HUES6 (cell line): ENCODE results near the gene WDR6.

Experiments
- H3K27ac ChIP-seq: 2 replicates; pipeline ENCODE4 v1.7.0; 2013; ENCODE audit warnings: low read depth, mild to moderate bottlenecking, low read length, inconsistent platforms
- H3K27me3 ChIP-seq: 2 replicates; pipeline ENCODE4 v1.6.1; 2013; ENCODE audit warnings: low read length; ENCODE audit not compliant: control insufficient read depth, insufficient read depth
- H3K36me3 ChIP-seq: 2 replicates; pipeline ENCODE4 v1.6.1; 2013; ENCODE audit warnings: low read length; ENCODE audit not compliant: control insufficient read depth, insufficient read depth
- H3K4me1 ChIP-seq: 2 replicates; pipeline ENCODE4 v1.6.1; 2013; ENCODE audit warnings: low read length; ENCODE audit not compliant: control insufficient read depth, insufficient read depth
- H3K4me3 ChIP-seq: 2 replicates; pipeline ENCODE4 v1.5.1; 2013; ENCODE audit warnings: low read depth, low read length
- H3K9ac ChIP-seq: one replicate; pipeline ENCODE4 v1.6.1; 2013; ENCODE audit warnings: mild to moderate bottlenecking, low read length
- H3K9me3 ChIP-seq: 2 replicates; pipeline ENCODE4 v1.6.1; 2013; ENCODE audit warnings: low read depth, low read length; ENCODE audit not compliant: control insufficient read depth, insufficient read depth

WDR6 gene

GRCh38 chr3:48979451-48979850, 27.7 kb upstream of the WDR6 start:
- H3K27ac ChIP-seq: no peak overlapping the region
- H3K4me1 ChIP-seq: no peaks in the 10 kb centered on the region
- H3K9me3 ChIP-seq: no peaks in the 10 kb centered on the region
- no peak overlapping the region for H3K9ac ChIP-seq
- no peaks in the 10 kb centered on the region for H3K27me3 ChIP-seq
- H3K36me3 ChIP-seq: peaks cover 88% of the 10 kb centered on the region
- H3K4me3 ChIP-seq: no peak overlapping the region

GRCh38 chr3:48980295-48980694, 26.9 kb upstream of the WDR6 start:
- Histone ChIP-seq H3K36me3 (peaks cover 88% of the 10 kb centered on the region), H3K4me1 (no peaks in the 10 kb centered on the region)

GRCh38 chr3:48982016-48982415, 25.2 kb upstream of the WDR6 start:
- Histone ChIP-seq H3K36me3 (peaks cover 78% of the 10 kb centered on the region), H3K4me1 (no peaks in the 10 kb centered on the region), H3K27me3 (no peaks in the 10 kb centered on the region), H3K4me3 (no peak overlapping the region), H3K27ac (no peak overlapping the region), H3K9ac (no peak overlapping the region), H3K9me3 (no peaks in the 10 kb centered on the region)

More at GRCh38 chr3:48980295-48980694, 26.9 kb upstream of the WDR6 start:
- Histone ChIP-seq H3K27me3 (no peaks in the 10 kb centered on the region), H3K27ac (no peak overlapping the region), H3K9ac (no peak overlapping the region), H3K9me3 (no peaks in the 10 kb centered on the region), H3K4me3 (no peak overlapping the region)

DNA sequence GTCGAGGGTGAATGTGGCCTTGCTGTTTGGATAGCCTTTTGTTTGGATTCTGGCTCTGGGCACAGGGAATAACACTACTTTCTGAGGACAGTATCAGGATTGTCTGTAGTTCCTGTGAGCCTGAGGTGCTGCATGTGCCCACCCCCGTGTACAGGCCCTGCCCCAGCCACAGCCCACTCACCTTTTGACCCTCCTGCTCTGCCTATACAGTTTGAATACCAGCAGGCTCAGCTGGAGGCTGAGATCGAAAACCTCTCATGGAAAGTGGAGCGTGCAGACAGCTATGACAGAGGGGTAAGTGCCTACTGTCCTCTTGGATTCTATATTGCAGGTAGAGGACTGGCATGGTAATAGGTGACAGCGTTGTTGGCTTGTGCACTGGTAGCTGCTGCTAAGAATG, 24.5 kb upstream of the WDR6 start:
- Histone ChIP-seq H3K36me3 (peaks cover 71% of the 10 kb centered on the region), H3K9ac (no peak overlapping the region), H3K27me3 (no peaks in the 10 kb centered on the region), H3K4me3 (no peak overlapping the region), H3K27ac (no peak overlapping the region), H3K4me1 (no peaks in the 10 kb centered on the region), H3K9me3 (no peaks in the 10 kb centered on the region)

DNA sequence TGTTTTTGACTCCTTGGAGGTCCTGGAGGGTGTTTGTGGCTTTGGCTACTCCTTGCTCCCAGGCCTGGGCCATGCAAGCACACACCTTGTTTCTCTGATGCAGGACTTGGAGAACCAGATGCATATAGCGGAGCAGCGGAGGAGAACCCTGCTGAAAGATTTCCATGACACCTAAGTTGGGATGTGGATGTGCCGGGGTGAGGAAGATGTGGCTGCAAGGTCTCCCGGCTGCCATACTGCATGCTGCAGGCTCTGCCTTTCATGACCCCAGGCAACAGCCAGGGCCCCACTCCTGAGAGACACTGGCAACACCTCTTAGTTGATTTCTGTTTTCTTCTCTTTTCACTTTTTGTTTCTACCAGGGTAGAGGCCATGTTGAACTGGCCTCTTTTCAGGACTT, 24.1 kb upstream of the WDR6 start:
- H3K27ac ChIP-seq: no peak overlapping the region

GRCh38 chr3:48984663-48985062, 22.5 kb upstream of the WDR6 start:
- H3K27me3 ChIP-seq: no peaks in the 10 kb centered on the region
- H3K4me1 ChIP-seq: peaks cover 7% of the 10 kb centered on the region; the same call in 1 of the 2 replicates
- peaks cover 58% of the 10 kb centered on the region for H3K36me3 ChIP-seq
- H3K4me3 ChIP-seq: no peak overlapping the region
- no peaks in the 10 kb centered on the region for H3K9me3 ChIP-seq
- no peak overlapping the region for H3K9ac ChIP-seq
- H3K27ac ChIP-seq: no peak overlapping the region

More for the DNA sequence above, 24.1 kb upstream of the WDR6 start:
- Histone ChIP-seq H3K9me3 (no peaks in the 10 kb centered on the region), H3K9ac (no peak overlapping the region), H3K27me3 (no peaks in the 10 kb centered on the region), H3K4me3 (no peak overlapping the region), H3K4me1 (no peaks in the 10 kb centered on the region), H3K36me3 (peaks cover 67% of the 10 kb centered on the region)

DNA sequence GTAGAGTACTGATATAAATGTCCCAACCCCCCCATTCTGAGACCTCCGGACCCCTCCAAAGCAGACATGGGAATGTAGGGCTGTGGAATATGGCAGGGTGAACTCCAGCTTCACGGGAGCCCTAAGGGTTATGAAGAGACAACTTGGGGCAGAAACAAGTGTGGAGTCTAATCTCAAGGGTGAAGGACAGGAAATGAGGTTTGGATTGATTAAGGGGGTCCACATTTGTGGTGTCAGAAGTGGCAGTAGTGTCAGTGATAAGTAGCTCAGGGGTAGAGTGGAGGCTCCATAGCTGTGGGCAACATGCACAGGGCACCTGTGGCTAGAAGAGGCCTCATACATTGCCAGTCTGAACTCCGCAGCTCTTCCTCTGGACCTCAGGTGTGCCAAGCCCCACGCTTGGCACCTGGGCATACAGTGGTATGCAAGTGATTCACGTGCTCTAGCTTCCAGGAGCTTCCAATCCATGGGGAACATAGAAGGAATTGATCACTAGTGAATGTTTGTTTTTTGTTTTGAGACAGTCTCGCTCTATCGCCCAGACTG, 21.3 kb upstream of the WDR6 start:
- Histone ChIP-seq H3K4me1 (peaks cover 8% of the 10 kb centered on the region), H3K9ac (no peak overlapping the region), H3K27me3 (no peaks in the 10 kb centered on the region; the same call in 1 of the 2 replicates), H3K27ac (no peak overlapping the region), H3K36me3 (peaks cover 47% of the 10 kb centered on the region), H3K9me3 (no peaks in the 10 kb centered on the region), H3K4me3 (no peak overlapping the region)

DNA sequence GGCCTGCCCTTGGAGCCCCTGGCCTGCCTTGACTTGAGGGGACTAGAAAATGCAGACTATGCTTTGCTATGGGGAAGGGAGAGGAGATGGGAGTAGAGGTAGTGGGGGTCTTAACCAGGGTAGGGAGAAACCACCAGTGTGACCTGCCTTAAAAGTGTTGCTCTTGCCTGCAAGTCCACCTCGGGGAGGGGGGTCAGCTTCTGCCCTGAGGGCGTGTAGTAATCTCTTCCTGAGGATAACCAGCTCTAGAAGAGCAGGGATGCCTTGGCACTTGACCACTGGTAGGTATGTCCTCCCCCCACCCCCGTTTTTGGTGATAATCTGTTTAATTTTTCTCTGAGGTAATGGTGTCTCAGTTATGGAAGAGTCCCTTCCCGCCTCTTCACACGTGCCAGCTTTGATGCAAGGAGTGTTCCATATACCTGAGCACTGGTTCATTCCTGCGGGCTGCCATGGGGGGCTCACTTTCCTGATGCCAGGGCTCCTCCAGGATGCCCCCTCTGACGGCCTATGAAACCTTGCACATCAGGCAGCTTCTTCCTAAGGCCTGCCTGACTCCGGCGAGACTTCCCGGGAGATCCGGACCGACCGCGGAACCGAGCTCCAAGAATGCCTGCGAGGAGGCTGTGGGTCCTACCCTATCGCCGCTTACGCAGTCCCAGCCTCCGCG, 17.9 kb upstream of the WDR6 start:
- peak overlapping the region; percentile 86 for H3K4me3 ChIP-seq
- no peaks in the 10 kb centered on the region for H3K9me3 ChIP-seq
- H3K36me3 ChIP-seq: peaks cover 15% of the 10 kb centered on the region
- H3K27ac ChIP-seq: peak overlapping the region; percentile 76; the same call in 1 of the 2 replicates
- peaks cover 13% of the 10 kb centered on the region for H3K4me1 ChIP-seq
- H3K9ac ChIP-seq: peak overlapping the region; percentile 92
- no peaks in the 10 kb centered on the region; the same call in 1 of the 2 replicates for H3K27me3 ChIP-seq

DNA sequence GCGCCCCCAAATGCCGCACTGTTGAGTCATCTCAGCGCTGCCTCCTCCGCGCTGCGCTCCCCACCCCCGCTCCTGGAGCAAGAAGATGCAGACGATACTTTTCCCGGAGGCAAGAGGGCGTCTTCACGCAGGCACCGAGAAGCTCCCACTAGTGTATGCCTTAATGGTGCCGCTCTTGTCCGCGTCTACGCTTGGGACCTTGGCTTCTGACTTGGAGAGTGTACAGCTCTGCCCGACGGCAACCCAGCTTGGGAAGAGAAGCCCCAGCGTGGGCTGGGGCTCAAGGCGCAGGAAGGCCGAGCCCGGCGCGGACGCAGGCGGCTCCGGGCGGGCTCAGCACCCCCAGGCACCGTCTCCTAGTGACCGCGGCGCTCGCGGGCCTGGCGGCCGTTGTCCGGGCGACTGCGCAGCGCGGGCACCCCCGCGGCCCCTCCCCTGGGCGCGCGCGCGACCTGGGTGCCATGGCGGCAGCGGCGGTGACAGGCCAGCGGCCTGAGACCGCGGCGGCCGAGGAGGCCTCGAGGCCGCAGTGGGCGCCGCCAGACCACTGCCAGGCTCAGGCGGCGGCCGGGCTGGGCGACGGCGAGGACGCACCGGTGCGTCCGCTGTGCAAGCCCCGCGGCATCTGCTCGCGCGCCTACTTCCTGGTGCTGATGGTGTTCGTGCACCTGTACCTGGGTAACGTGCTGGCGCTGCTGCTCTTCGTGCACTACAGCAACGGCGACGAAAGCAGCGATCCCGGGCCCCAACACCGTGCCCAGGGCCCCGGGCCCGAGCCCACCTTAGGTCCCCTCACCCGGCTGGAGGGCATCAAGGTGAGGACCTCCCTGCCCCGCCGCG, 17.2 kb upstream of the WDR6 start, which contains the start of gene P4HTM:
TSS of gene P4HTM (plus strand) at position 446 of the 840 bp plus-strand sequence. CDS start at position 462, 16 bp downstream.
- peak within 1 kb of the TSS; percentile 92 for H3K9ac ChIP-seq
- H3K4me1 ChIP-seq: peaks cover 13% of the 10 kb centered on the region
- H3K4me3 ChIP-seq: peak within 1 kb of the TSS; percentile 86
- H3K9me3 ChIP-seq: no peaks in the 10 kb centered on the region
- peak within 1 kb of the TSS; percentile 76 for H3K27ac ChIP-seq
- peaks cover 8% of the 10 kb centered on the region for H3K36me3 ChIP-seq
- no peaks in the 10 kb centered on the region; the same call in 1 of the 2 replicates for H3K27me3 ChIP-seq

DNA sequence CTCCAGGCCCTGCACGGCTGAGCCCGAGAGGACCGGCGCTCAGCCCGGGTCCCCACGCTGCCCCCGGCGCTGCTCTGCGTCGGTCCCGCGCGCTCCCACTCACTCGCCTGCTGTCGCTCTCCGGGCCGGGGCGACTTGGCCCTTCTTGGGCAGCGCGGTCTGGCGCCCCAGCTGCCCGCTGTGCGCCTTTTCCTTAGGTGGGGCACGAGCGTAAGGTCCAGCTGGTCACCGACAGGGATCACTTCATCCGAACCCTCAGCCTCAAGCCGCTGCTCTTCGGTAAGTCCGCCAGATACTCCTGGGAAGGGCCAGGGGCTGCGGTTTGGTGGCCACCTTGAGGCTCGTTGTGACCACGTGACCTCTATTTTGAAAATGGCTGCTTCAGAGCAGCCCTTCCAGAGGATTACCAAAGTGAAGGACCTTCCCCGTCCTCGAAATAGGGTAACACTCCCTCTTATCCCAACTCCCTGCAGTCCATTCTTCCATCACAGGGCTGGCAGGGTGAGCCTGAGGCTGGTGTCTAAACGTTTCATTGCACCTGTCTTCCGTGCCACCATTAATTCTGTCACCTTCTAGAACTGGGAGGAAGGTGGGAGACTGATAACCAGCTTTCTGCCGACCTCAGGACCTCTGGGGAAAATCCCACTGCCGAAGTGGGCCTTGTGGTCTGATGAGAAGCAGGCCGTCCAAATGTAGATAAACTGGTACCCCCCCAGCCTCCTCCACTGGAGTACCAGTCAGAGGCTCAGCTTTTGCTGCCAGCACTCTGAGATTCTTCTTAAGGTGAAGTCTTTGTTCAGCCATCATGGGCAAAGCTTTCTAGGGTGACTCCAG, 16.3 kb upstream of the WDR6 start:
- Histone ChIP-seq H3K4me1 (peaks cover 13% of the 10 kb centered on the region), H3K27me3 (no peaks in the 10 kb centered on the region; the same call in 1 of the 2 replicates), H3K36me3 (peaks cover 3% of the 10 kb centered on the region; the same call in 1 of the 2 replicates), H3K4me3 (peak overlapping the region; percentile 86), H3K9ac (peak overlapping the region; percentile 92), H3K27ac (peak overlapping the region; percentile 58), H3K9me3 (no peaks in the 10 kb centered on the region)
